Smooth muscle cell of the brain vasculature (primary cell): ENCODE data around the gene KLHL25.

Experiments used
- DNase-seq: peaks from one replicate; pipeline ENCODE4 v3.0.0-alpha.2; 2012; ENCODE audit warnings: low read depth, low spot score

Gene KLHL25

DNA sequence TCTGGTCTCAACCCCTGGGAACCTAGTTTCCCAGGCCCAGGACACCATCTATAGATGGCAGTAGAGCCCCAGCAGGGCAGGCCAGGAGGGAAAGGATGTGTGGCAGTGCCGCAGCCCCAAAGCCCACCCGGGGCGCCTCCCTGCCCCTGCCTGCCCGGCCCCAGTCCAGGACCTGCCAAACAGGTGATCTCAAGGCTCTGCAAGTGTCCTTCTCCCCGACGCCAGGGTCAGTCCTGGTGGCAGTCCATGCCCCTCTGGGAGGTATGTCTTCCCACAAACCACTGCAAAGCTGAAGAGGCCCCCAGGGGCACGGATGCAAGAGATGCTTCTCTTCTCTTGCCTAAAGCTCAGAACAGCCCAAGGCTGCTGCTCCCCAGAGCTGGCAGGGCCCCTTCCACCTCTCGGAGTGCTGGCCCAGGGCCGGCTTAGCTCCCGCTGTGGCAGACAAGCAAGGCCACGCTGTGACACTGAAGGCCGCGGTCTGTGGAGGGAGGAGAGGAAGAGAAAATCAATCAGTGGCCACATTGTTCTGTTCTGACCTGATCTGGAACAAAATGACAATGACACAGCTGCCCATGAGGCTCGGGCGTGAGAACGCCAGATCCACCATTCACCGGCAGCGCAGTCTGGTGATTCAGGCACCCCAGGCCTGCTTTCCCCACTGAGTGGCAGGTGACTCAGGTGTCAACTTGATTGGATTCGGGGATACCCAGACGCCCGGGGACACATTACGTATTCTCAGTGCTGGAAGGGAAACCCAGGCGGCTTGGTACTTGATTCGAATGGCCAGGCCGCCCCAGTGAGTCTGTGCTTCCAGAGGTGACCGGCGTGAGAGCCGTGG, 34.0 kb downstream of the KLHL25 start:
- no peak for DNase-seq

DNA sequence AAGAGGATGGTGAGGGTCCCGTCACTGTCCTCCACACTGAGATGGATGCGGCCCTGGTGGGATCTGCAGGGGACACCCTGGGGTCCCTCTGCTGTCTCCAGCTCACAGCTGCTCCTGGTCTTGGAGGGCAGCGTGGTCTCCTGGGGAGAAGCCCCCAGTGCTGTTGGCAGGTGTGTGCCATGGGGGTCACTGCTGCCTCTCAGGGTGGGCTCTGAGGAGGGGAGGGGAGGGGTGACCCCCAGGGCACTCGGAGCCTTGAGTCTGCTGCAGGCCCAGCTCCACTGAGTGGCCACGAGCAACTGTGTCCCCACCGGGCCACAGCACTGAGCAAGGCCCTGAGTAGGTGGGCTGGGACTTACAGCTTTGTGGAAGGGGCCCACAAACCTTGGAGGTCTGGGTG, 34.7 kb downstream of the KLHL25 start:
- DNase-seq = no peak

GRCh38 chr15:85759376-85759775, 35.3 kb downstream of the KLHL25 start:
- no peak for DNase-seq

DNA sequence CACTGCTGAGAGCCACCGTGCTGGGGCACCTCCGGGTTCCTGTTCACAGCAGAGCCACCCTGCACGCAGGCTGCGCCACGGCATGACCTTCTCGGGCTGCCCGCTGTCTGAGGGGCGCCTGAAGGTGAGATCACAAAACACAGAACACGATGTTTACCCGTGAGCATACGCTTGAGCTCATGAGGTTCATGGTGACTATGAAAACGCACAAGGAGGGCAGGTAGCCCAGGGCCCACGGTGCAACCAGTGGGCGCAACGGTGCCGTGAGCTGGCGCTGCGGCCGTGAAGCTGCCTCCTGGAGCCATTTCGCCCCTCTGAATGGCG, 36.1 kb downstream of the KLHL25 start:
- no peak for DNase-seq

- no peak for DNase-seq
Observed at GRCh38 chr15:85757939-85758654, 36.6 kb downstream of the KLHL25 start.

DNA sequence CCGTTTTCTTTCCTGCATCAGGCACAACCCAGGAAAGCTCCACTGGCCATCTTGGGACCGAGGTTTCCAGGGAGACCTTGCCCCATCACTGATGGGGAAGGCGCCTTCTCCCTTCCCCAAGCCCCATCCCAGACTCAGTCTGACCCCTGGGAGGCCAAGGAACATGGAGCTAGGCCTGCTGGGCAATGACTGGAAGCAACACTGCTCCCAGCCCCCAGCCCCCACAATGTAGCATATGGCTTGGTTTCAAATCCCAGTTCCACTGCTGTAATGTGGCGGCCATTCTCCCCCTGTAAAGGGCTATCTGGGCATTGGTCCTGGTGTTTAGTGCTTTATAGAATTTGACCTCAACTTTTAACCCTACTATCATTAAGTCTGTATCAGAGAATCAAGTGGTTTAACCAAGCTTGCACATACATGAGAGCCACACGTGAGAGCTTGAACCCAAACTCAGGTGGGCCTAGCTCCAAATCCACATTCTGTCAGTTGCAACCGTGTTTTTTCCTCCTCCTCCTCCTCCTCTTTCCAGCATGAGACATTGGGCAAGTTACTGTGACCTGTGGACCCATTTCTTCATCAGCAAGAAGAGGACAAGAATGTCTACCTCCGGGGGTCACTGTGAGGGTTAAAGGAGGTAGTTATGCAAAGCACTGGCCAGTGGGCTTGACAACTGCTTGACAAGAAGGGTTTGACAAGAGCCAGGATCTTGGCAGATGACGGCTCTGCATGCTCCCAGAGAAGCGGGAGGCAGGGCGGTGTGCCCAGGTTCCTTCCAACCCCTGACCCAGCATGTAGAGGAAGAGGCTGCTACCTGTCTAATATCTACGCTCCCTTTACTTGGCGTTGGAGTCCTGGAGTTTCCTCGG, 37.4 kb downstream of the KLHL25 start:
- no peak for DNase-seq

GRCh38 chr15:85756411-85757072, 38.2 kb downstream of the KLHL25 start:
- no peak for DNase-seq

- no peak for DNase-seq
Observed at GRCh38 chr15:85755942-85756341, 38.8 kb downstream of the KLHL25 start.

DNA sequence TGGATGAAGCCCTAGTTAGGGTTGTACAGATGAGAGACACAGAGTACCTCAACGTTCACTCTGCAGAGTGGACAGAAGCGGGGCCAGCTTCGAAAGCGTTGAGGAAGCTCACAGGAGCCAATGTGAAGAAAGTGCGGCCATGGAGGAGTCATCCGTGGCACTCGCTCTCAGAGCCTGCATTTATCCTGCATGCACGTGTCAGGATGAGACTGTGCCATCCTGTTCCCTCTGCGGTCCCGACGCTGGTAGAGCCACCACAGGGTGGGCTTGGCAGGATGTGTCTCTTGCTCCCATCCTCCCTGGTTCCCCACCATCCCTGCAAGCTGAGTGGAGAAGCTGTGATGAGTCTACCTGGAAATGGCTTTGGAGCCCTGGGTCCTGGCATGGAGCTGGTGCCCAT, 39.3 kb downstream of the KLHL25 start:
- no peak for DNase-seq

GRCh38 chr15:85754989-85755388, 39.7 kb downstream of the KLHL25 start:
- no peak for DNase-seq

- DNase-seq = no peak
Observed at GRCh38 chr15:85753791-85754452, 40.8 kb downstream of the KLHL25 start.

DNA sequence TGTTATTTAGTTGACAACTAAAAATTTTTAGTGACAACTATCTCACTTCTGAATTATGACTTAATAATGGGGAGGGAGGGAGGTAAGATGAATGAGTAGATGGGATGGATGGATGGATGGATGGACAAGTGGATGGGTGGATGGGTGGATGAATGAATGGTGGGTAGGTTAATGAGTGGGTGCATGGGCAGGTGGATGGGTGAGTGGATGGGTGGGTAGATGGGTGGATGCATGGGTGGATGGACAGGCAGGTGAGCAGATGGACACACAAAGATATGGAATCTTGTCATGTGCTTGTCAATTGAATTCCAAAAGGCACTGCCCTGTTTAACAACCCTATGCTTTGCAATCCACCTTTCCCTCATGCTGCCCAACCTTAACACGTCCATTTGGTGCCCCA, 41.5 kb downstream of the KLHL25 start:
- DNase-seq = no peak

DNA sequence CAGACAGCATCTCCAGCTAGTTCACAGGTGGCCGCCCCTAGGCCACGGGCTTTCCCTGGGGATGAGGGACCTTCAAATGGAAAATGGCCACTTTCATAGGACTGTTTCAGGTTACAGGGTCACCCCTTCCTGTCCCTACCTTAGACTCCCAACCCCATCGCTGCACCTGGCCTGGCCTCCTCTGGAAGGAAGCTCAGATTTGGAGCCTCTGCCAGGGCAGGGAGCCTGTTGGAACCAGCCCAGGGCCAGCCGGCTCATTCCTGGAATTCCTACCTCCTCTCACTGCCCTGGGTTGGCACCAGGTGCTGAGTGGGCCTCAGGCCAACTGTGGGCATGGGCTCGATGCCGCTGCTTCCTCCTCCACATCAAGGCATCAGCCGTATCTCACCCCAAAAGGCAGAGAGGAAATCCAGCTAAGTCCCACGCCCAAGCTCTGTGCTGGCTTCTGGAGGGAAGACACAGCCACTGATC, 42.2 kb downstream of the KLHL25 start:
- no peak for DNase-seq

DNA sequence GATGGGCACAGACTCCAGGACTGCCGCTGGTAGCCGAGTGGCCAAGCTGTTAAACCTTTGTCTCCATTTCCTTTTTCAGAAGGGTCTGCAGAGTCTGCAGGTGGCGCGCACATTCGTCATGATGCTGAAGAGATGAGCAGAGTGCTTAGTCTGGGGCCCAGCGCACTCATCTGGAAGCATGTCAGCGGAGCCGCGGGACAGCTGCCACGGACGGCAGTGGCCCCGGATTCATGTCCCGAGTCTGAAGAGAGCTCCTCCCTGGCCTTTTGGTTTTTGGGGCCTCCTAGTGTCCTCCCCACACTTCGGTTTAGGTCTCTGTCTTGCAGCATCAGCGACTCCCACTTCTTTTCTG, 42.6 kb downstream of the KLHL25 start:
- DNase-seq = no peak

GRCh38 chr15:85751291-85752123, 43.2 kb downstream of the KLHL25 start:
- no peak for DNase-seq

DNA sequence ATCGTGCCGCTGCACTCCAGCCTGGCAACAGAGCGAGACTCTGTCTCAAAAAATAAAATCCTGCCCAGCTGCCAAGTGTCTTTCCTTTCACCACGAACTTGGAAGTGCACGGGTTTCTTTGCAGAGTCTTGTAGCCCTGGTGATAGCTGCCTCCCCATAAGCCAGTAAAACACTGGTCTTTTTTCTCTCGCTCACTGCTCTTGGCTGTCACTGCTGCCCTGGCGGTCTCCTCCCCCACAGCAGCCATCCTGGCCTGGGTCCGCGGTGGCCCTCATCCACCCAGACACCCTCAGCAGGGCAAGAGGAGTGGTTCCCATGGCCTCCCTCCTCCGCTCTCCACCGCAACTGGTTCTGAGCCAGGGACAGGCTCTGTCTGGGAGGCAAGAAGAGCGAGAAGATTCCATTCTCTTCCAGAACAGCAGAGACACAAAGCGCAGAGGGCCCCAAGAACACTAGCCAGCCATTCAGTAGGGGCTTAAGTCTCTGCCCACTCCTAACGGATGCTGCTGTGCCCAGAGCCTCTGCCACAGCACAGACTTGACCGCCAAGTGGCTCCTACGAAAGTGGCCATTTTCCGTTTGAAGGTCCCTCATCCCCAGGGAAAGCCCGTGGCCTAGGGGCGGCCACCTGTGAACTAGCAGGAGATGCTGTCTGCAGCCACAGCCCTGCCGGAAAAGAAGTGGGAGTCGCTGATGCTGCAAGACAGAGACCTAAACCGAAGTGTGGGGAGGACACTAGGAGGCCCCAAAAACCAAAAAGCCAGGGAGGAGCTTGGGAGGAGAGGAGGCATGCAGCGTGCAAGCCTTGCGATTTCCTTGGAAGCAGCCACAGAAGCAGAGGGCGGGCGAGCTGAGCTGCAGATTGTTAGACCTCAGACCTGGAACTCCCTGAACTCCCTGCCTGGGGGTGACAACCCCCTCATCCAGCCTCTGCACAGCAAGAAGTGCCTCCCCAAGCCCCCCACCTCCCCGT, 44.1 kb downstream of the KLHL25 start:
- no peak for DNase-seq

GRCh38 chr15:85749261-85750151, 45.2 kb downstream of the KLHL25 start:
- DNase-seq = no peak

DNA sequence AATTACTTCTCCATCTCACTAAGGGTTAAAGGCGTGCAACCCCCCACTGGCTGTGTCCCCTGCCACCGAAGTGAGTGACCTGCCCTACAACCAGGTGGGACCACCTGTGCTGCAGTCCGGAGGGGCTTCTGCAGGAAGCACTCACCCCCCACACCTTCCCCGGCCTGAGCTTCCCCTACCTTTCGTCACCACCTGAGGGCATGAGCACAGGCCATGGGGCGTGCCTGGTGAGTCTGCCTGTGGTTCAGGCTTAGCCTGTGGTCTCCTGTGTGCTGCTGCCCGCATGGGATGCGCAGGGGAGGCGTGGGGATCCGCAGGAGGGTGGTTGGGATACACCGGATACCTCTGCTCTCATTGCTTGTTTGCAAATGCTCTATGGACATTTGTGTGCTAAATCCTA, 46.0 kb downstream of the KLHL25 start:
- DNase-seq = no peak
